Panc1 (cell line): ENCODE measurements around the gene PAMR1. TPM values are rescaled to one million over a fixed set of nuclear protein-coding genes. Genes with fewer than 3 reads are reported as not detected.

Experiments
- ATAC-seq: fragments of 200-7000 bp; cut with Tn5 transposase; 2 replicates; pipeline ENCODE4 v1.9.1; 2020; ENCODE audit warnings: mild to moderate bottlenecking, moderate library complexity
- BruUV-seq: library from RNA; stranded (reverse); fragments of 400-500 nt; replicated peaks from 2 replicates; lab custom pipeline; 2021; lab: Mats Ljungman, UMichigan
- CTCF ChIA-PET: fragments of 300-600 bp; sonication (Branson Sonifier 250); formaldehyde crosslinking; loops from one replicate; lab custom pipeline; 2022; ENCODE audit warnings: antibody characterized with exemption; lab: Charles Lee
- POLR2A ChIA-PET: fragments of 300-600 bp; sonication (Branson Sonifier 250); formaldehyde crosslinking; loops from one replicate; lab custom pipeline; 2022; ENCODE audit warnings: antibody characterized with exemption; lab: Charles Lee
- DNase-seq: peaks from one replicate; pipeline ENCODE4 v3.0.0-alpha.2; 2010; ENCODE audit warnings: low read depth, low spot score
- H3K27ac ChIP-seq: 2 replicates; pipeline ENCODE4 v1.5.1; 2011; ENCODE audit warnings: mild to moderate bottlenecking, low read length, inconsistent platforms
- H3K27me3 ChIP-seq: fragments of 200-500 bp; sonication (Bioruptor generic); 2 replicates; pipeline ENCODE4 v1.6.0; 2014; ENCODE audit warnings: low read length, inconsistent platforms; ENCODE audit not compliant: control insufficient read depth, insufficient read depth
- H3K36me3 ChIP-seq: fragments of 200-500 bp; sonication (Bioruptor generic); 2 replicates; pipeline ENCODE4 v1.5.1; 2014; ENCODE audit warnings: inconsistent platforms, mild to moderate bottlenecking, low read length, moderate library complexity; ENCODE audit not compliant: control insufficient read depth, insufficient read depth
- H3K4me1 ChIP-seq: 2 replicates; pipeline ENCODE4 v1.5.1; 2011; ENCODE audit warnings: inconsistent platforms, mild to moderate bottlenecking, low read length, moderate library complexity; ENCODE audit not compliant: control insufficient read depth, insufficient read depth
- H3K4me3 ChIP-seq, 2 experiments: 2 replicates each; pipeline ENCODE4 v1.5.1; 2011 to 2012; ENCODE audit warnings: low read depth in 2 of 2, low read length in 2 of 2, mild to moderate bottlenecking in 2 of 2, inconsistent platforms in 1 of 2, moderate library complexity in 1 of 2
- H3K9me3 ChIP-seq: fragments of 200-500 bp; sonication (Bioruptor generic); 2 replicates; pipeline ENCODE4 v1.5.1; 2014; ENCODE audit warnings: low read depth, mild to moderate bottlenecking, inconsistent platforms, low read length, moderate library complexity; ENCODE audit not compliant: control insufficient read depth, insufficient read depth
- POLR2AphosphoS5 ChIP-seq: IDR thresholded peaks from 2 replicates; pipeline ENCODE4 v1.6.1; 2012; ENCODE audit warnings: mild to moderate bottlenecking, low read depth, low read length, moderate library complexity
- SIN3A ChIP-seq: IDR thresholded peaks from 2 replicates; pipeline ENCODE4 v1.6.1; 2012; ENCODE audit warnings: low read depth, mild to moderate bottlenecking, low read length, moderate library complexity, borderline replicate concordance; ENCODE audit not compliant: insufficient read depth
- TCF7L2 ChIP-seq: IDR thresholded peaks from 2 replicates; pipeline ENCODE4 v1.6.1; 2011; ENCODE audit warnings: mild to moderate bottlenecking, low read depth, low read length, inconsistent platforms
- in situ Hi-C: cut with HindIII; loops from 2 replicates; pipeline ENCODE4 v1.10.0; 2016; ENCODE audit warnings: low sequenced_read_pairs, low pct_unique_long_range_greater_than_20kb
- intact Hi-C: fragments of 100-400 bp; cut with micrococcal nuclease; formaldehyde crosslinking; loops from one replicate; pipeline ENCODE4 v1.10.0; 2022; ENCODE audit not compliant: unreplicated experiment
- total RNA-seq: library from RNA; stranded (reverse); gene quantifications from one replicate; pipeline ENCODE4 v1.2.1, GENCODE V29; 2021; ENCODE audit not compliant: unreplicated experiment
- TF ChIP-seq, protein P1 (sequence below), 2 experiments: IDR thresholded peaks; 2 replicates each; pipeline ENCODE4 v1.6.1; 2011 to 2012; ENCODE audit warnings: low read depth in 2 of 2, control low read depth in 1 of 2, low read length in 1 of 2, mild to moderate bottlenecking in 1 of 2, moderate library complexity in 1 of 2; ENCODE audit not compliant: insufficient read depth in 1 of 2
- TF ChIP-seq, protein P2 (sequence below): fragments of 450-650 bp; IDR thresholded peaks from 2 replicates; pipeline ENCODE4 v1.5.1; 2017; ENCODE audit warnings: mild to moderate bottlenecking

The PAMR1 gene
- total RNA-seq, 1 experiment from 2014 or later, result 0.13 TPM

GRCh38 chr11:35466058-35466457 lies 59.4 kb downstream of the PAMR1 start:
- no peaks in the 10 kb centered on the region for H3K9me3 ChIP-seq
- ATAC-seq (no peak), DNase-seq (no peak)
- ChIA-PET CTCF (no interaction called here), POLR2A (no interaction called here)
- TF ChIP-seq, protein P1, sequence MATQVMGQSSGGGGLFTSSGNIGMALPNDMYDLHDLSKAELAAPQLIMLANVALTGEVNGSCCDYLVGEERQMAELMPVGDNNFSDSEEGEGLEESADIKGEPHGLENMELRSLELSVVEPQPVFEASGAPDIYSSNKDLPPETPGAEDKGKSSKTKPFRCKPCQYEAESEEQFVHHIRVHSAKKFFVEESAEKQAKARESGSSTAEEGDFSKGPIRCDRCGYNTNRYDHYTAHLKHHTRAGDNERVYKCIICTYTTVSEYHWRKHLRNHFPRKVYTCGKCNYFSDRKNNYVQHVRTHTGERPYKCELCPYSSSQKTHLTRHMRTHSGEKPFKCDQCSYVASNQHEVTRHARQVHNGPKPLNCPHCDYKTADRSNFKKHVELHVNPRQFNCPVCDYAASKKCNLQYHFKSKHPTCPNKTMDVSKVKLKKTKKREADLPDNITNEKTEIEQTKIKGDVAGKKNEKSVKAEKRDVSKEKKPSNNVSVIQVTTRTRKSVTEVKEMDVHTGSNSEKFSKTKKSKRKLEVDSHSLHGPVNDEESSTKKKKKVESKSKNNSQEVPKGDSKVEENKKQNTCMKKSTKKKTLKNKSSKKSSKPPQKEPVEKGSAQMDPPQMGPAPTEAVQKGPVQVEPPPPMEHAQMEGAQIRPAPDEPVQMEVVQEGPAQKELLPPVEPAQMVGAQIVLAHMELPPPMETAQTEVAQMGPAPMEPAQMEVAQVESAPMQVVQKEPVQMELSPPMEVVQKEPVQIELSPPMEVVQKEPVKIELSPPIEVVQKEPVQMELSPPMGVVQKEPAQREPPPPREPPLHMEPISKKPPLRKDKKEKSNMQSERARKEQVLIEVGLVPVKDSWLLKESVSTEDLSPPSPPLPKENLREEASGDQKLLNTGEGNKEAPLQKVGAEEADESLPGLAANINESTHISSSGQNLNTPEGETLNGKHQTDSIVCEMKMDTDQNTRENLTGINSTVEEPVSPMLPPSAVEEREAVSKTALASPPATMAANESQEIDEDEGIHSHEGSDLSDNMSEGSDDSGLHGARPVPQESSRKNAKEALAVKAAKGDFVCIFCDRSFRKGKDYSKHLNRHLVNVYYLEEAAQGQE (IDR thresholded peaks at IDR 0.05; ENCODE audit: insufficient read depth in 1 of 2, low read depth in 2 of 2, low read length in 1 of 2), result no peak
- TF ChIP-seq TCF7L2 (no peak), POLR2AphosphoS5 (no peak), SIN3A (no peak)
- TF ChIP-seq, protein P2, sequence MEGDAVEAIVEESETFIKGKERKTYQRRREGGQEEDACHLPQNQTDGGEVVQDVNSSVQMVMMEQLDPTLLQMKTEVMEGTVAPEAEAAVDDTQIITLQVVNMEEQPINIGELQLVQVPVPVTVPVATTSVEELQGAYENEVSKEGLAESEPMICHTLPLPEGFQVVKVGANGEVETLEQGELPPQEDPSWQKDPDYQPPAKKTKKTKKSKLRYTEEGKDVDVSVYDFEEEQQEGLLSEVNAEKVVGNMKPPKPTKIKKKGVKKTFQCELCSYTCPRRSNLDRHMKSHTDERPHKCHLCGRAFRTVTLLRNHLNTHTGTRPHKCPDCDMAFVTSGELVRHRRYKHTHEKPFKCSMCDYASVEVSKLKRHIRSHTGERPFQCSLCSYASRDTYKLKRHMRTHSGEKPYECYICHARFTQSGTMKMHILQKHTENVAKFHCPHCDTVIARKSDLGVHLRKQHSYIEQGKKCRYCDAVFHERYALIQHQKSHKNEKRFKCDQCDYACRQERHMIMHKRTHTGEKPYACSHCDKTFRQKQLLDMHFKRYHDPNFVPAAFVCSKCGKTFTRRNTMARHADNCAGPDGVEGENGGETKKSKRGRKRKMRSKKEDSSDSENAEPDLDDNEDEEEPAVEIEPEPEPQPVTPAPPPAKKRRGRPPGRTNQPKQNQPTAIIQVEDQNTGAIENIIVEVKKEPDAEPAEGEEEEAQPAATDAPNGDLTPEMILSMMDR, result no peak
- H3K27me3 ChIP-seq, result peaks cover 38% of the 10 kb centered on the region
- H3K4me1 ChIP-seq, result no peaks in the 10 kb centered on the region
- intact Hi-C loops (no loop called here), in situ Hi-C loops (no loop called here)
- BruUV-seq, result no TSS peak
- no peak overlapping the region for H3K4me3 ChIP-seq
- no peak overlapping the region for H3K27ac ChIP-seq
- H3K36me3 ChIP-seq, result no peaks in the 10 kb centered on the region

DNA sequence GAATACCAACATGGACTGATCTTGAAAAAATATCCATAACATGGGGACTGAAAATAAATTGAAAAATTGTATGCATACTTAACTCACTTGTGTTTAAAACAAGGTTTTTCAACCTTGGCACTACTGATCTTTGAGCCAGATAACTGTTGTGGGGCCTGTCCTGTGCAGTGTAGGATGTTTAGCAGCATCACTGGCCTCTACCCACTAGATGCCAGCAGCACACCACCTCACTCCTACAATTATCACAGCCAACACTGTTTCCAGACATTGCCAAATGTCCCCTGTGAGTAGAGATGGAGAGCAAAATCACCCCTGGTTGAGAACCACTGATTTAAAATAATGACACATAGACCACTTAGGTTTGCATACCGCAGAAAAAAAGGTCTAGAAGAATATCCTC lies 61.1 kb downstream of the PAMR1 start:
- in situ Hi-C loops (no loop called here), intact Hi-C loops (no loop called here)
- H3K4me1 ChIP-seq, result no peaks in the 10 kb centered on the region
- BruUV-seq, result no TSS peak
- ChIA-PET CTCF (no interaction called here), POLR2A (no interaction called here)
- TF ChIP-seq, protein P2, result peak; percentile 51
- TF ChIP-seq, protein P1 (IDR thresholded peaks at IDR 0.05; ENCODE audit: insufficient read depth in 1 of 2, low read depth in 2 of 2, low read length in 1 of 2), result no peak
- ATAC-seq (no peak), DNase-seq (no peak)
- H3K9me3 ChIP-seq, result no peaks in the 10 kb centered on the region
- no peaks in the 10 kb centered on the region for H3K36me3 ChIP-seq
- H3K27ac ChIP-seq, result no peak overlapping the region
- peaks cover 29% of the 10 kb centered on the region for H3K27me3 ChIP-seq
- no peak overlapping the region for H3K4me3 ChIP-seq
